ENCODE measurements around the gene GNB1L.

GNB1L gene

GRCh38 chr22:19854778-19855503, at the start of gene GNB1L, which contains the start of gene RTL10:
Gene GNB1L, minus strand, starts transcription at chr22:19854874. Its CDS starts 33,519 bp downstream, at chr22:19821355.
Gene RTL10, minus strand, starts transcription at chr22:19854874. Its CDS starts 2,613 bp downstream, at chr22:19852261.
- DNase-seq (ENCODE audit: low read depth in 2 of 2) = peak; percentile 90 to 91

- no peak for DNase-seq (ENCODE audit: low read depth in 2 of 2)
Measured at GRCh38 chr22:19904174-19904856, 49.6 kb upstream of the GNB1L start.

GRCh38 chr22:19903513-19903912, 48.8 kb upstream of the GNB1L start:
- DNase-seq (ENCODE audit: low read depth in 2 of 2) = no peak

- no peak for DNase-seq (ENCODE audit: low read depth in 2 of 2)
Measured at GRCh38 chr22:19903031-19903430, 48.4 kb upstream of the GNB1L start.

- no peak for DNase-seq (ENCODE audit: low read depth in 2 of 2)
Measured at GRCh38 chr22:19902245-19902715, 47.6 kb upstream of the GNB1L start.

GRCh38 chr22:19901577-19902244, 47.0 kb upstream of the GNB1L start:
- no peak for DNase-seq (ENCODE audit: low read depth in 2 of 2)

- DNase-seq (ENCODE audit: low read depth in 2 of 2) = no peak
Measured at GRCh38 chr22:19900707-19901436, 46.2 kb upstream of the GNB1L start.

GRCh38 chr22:19898831-19899567, 44.3 kb upstream of the GNB1L start:
- no peak for DNase-seq (ENCODE audit: low read depth in 2 of 2)

- DNase-seq (ENCODE audit: low read depth in 2 of 2) = no peak
Measured at GRCh38 chr22:19898145-19898544, 43.5 kb upstream of the GNB1L start.

GRCh38 chr22:19897726-19898125, 43.1 kb upstream of the GNB1L start:
- no peak for DNase-seq (ENCODE audit: low read depth in 2 of 2)

- DNase-seq (ENCODE audit: low read depth in 2 of 2) = no peak
Measured at GRCh38 chr22:19896665-19897355, 42.1 kb upstream of the GNB1L start.

- DNase-seq (ENCODE audit: low read depth in 2 of 2) = no peak
Measured at GRCh38 chr22:19895160-19895849, 40.6 kb upstream of the GNB1L start.

- no peak for DNase-seq (ENCODE audit: low read depth in 2 of 2)
Measured at GRCh38 chr22:19893363-19893762, 38.7 kb upstream of the GNB1L start.

- DNase-seq (ENCODE audit: low read depth in 2 of 2) = no peak
Measured at GRCh38 chr22:19892925-19893324, 38.3 kb upstream of the GNB1L start.

GRCh38 chr22:19892257-19892879, 37.7 kb upstream of the GNB1L start:
- DNase-seq (ENCODE audit: low read depth in 2 of 2) = peak in 1 of 2 donors; percentile 17

GRCh38 chr22:19891317-19892256, 36.9 kb upstream of the GNB1L start:
- peak; percentile 61 to 81 for DNase-seq (ENCODE audit: low read depth in 2 of 2)

GRCh38 chr22:19890502-19891316, 36.0 kb upstream of the GNB1L start:
- DNase-seq (ENCODE audit: low read depth in 2 of 2) = no peak
